ENCODE data around the gene BPIFB4.
A peak's percentile ranks its signal among the peaks of the same experiment; 100 is the strongest.

Gene BPIFB4

DNA sequence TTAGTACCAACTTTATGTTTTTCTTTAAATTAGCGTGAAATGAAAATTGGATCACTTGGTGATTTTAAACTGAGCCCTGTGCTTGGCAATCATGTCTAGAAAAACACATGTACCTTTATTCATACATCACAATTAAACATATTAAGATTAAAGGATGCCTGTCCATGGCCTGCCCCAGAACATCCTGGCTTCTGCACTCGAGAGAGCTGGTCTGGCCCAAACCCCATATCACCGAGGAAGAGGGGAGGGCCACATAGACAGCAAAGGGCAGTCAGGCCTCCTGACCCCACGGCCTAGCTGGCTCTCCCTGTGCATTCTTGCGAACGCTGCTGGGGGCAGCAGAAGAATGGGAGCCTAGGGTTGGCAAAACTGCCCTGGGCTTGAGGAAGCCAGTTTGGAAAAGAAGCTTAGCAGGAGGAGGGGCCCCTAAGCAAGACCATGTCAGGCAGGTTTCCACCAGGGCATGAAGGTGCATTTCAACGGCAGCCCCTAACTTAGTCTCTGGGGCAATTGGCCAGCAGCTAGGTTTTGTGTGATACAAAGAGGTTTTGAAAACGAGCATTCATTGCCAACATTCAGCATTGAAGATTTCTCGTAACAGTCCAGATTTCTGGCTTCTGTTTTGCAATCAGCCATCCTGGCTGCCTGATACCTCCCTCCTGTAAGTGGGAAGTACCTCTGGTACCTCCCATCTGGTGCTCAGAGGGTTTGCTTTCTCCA is 17.2 kb upstream of the BPIFB4 start:
- no peak for DNase-seq

DNA sequence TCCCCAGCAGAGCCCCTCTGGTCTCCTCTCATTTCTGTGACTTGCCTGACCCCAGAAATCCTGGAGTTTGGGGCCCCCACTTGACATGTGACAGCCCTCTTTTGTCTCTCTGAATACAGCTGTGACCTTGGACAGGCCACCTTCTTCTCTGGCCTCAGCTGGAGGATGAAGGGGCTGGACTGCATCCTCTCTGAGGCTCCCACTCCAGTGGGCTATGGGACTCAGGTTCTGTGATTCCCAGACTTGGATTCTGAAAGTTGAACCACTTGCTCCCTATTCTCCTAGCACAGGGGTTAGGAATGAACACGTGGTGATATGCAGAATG is 16.7 kb upstream of the BPIFB4 start:
- DNase-seq, result no peak

DNA sequence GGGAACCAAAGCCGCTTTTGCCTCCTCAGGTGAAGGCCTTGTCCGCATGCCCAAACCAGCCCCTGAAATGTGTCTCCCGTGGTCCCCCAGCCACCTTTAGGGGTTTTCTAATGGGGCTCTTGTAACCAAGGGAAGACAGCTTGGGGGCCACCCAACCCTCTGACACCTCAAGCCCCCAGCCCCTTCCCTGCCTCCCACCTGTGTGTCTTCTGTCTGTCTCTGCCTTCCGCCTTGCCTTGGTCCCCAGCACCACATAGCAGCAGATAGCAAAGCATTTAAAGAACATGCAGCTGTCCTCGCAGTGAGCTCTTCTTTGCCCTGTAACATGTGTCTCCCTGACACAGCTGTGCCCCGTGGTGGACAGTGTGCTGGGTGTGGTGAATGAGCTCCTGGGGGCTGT is 16.2 kb upstream of the BPIFB4 start:
- DNase-seq, result no peak

DNA sequence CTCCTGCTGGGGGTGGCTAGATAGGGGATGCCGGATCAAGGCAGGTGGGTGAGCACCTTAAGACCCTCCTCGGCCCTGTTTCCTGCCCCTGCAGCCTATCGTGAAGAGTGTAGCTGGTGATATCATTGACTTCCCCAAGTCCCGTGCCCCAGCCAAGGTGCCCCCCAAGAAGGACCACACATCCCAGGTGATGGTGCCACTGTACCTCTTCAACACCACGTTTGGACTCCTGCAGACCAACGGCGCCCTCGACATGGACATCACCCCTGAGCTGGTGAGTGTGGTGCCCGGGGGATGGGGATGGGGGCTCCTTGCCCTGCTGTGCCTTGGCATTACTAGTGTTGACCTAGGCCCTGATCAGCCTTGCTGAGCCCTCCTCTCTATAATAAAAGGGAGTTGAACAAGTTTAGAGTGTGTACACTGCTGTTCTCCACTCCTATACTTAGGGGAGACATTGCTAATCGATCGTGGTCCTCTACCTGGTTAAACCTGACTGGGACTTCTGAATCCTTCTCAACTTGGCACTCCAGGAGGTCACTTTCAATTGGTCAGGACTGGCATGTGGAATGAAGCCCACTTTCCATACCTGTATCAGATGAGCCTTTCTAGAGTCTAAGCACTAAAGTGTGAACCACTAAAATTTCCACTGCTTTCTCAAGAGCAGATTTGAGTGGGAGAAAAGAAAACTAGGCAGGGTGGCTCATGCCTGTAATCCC is 14.7 kb upstream of the BPIFB4 start:
- no peak for DNase-seq

DNA sequence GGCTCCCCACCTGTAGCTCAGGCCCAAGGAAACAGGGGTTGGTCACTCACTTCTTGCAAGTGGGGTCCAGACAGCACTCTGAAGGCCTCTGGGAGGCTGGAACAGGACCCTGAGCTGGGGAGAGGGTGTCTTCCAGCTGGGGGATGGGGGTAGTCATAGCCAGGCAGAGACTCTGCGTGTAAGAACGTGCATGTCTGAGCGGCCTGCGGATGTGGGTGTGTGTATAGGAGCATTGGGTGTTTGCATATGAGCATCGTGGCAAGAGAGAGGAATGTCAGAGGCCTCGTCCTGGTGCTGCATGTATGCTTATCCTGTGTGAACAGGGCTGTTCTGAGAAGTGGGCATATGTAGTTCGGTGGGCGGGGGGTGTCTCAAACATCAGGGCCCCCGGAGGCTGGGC is 13.7 kb upstream of the BPIFB4 start:
- DNase-seq, result no peak

DNA sequence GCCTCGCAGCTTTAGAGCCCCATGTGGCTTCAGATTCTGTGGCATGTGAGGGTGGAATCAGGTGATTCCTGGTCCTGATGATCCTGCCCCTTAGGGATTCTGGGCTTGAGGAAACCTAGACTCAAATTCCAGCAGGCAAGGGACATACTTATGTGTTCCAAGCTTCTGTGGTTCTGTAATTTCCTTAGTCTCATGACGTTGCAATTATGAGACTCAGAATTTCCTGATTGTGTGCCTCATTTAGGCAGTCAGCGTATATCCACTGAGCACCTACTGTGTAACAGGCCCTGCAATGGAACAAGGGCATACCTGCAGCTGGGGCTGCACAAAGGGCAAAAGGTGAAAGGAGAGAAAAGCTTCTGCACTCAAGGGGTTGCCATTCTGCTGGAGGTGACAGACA is 11.6 kb upstream of the BPIFB4 start:
- no peak for DNase-seq

DNA sequence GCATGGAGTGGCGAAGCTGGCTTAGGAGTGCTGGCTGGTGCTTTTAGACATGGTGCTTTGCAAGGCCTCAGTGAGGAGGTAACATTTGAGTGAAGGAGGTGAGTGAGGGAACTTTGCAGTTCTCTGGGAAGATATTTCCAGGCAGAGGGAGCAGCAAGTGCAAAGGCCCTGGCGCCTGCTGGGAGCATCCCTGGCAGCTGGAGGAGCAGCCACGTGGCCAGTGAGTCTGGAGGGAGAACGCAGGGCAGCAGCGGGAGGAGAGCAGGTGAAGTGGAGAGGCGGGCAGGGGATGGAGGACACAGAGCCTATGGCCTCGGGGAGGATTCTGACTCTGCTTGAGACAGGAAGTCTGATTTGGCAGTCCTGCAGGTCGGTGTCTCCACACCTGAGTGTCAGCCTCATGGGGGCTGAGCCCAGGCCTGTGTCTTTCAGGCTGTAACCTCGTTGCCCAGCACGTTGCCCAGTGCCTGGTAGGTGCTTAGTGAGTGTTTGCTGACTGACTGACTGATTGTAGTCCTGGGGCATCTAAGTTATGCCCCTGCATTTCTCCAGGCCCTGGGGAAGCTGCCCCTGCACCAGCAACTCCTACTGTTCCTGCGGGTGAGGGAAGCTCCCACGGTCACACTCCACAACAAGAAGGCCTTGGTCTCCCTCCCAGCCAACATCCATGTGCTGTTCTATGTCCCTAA is 11.0 kb upstream of the BPIFB4 start:
- no peak for DNase-seq

DNA sequence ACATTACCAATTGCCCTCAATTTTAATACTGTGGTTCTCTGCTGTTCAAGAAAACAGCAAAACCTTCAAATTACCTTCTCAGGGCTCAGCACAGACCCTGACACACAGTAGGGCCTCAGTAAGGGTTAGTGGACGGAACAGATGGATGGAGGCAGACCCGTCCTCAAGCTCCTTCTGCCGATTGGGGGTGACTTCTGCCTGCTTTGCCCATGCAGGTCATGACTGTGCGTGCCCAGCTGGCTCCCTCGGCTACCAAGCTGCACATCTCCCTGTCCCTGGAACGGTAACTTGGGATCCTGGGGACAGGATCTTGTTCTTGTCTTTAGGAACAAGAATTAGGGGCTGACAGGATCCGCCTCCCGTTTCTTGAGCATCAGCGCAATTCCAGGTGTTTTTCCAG is 9.8 kb upstream of the BPIFB4 start:
- DNase-seq, result no peak

DNA sequence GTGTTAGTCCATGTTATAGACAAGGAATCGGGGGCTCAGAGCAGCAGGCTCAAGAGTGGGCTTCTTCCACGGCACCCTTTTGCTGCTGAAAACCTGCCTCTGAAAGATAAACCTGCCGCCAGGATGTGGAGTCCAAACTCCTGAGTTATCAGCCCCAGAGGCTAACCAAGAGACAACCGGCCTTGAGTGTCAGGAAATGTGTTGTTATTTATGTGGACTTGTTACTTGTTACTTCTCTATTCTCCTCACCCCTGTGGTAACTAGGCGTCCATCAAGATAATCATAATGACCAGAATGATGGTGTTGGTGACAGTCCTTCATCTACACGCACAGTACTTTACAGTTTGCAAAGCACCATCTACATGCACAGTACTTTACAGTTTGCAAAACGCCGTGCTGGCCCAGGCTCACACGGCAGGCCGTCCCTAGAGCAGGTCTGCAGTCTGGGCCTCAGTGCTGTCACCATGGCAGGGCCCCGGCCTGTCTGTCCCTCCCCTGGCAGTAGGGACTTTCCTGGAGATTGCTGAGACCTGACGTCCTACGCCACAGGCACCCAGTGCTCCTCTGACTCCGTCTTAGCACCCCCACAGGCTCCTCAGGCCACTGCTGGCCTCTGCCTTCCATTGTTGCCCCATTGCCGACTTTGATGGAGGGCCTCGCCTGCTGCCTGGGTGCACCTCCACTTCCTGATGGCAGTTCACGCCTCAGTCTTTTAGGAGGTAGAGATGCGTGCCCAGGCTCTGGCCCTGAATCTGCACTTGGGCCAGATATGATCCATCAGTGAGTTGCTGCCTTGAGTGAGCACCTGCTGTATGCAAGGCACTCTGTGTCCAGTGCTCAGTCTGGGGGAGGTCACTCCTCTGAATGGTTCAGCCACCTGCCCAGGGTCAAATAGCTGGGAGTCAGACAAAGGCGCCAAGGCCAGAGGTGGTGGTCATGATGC is 9.1 kb upstream of the BPIFB4 start:
- DNase-seq, result no peak

DNA sequence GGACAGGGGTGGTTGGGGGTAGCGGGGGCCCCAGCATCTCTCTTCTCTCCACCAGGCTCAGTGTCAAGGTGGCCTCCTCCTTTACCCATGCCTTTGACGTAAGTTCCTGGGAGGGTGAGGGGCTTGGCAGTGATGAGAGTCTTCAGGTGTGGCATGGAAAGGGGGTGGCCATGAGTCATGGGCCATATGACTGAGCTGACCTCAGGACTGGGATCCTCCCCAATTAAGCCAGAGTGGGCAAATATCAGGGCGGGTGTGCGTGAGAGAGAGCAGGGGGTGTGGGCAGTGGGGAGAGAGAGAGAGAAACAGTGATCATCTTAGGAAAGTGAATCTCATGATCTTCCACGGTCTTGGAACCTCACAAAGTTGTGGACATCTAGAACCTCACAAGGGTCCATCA is 8.2 kb upstream of the BPIFB4 start:
- DNase-seq, result no peak

DNA sequence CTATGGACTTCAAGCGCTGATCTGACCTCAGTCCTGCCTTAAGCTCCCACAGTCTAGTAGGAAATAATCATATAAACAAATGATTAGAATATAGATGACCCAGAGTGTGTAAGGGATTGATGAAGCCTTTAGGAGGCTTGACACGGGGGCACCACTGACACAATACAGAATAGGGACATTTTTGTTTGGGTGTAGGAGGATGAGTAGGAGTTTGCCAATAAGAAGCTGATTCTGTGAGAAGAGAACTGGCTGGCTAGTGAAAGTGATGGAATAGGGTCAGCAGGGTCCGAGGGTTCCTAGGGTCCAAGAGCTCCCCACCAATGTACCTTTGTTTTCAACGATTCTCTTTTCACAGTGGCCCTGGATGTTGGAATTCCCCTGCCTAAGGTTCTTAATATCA is 7.1 kb upstream of the BPIFB4 start:
- no peak for DNase-seq

DNA sequence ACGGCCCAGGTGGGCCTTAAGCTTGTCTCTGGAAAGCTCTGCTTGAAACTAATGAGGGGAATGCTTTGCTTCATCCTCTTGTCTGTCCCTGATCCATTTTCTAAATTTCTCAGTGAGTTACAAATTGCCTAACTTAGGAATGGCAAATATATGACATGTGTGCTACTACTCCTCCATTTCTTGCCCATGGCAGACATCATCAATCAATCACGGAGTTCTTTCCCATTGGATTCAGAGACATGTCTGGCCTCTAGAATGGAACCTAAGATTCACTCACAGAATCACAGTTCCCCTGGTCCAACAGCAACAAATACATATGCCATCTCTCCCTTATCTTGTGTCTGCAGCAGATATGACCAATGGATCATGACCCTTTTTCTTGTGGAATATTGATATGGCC is 6.6 kb upstream of the BPIFB4 start:
- DNase-seq, result no peak

DNA sequence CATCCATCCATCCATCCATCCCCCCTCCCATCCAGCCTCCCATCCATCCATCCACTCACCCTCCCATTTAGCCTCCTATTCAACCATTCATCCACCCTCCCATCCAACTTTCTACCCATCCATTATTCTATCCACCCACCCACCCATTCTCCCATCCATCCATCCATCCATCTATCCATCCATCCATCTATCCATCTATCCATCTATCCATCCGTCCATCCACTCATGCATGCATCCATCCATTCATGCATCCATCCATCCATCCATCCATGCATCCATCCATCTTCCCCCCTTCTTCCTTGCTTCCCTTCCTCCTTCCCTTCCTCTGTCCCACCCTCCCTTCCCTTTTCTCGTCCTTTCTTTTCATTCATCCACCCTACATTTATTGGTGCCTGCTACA is 4.8 kb upstream of the BPIFB4 start:
- no peak for DNase-seq

DNA sequence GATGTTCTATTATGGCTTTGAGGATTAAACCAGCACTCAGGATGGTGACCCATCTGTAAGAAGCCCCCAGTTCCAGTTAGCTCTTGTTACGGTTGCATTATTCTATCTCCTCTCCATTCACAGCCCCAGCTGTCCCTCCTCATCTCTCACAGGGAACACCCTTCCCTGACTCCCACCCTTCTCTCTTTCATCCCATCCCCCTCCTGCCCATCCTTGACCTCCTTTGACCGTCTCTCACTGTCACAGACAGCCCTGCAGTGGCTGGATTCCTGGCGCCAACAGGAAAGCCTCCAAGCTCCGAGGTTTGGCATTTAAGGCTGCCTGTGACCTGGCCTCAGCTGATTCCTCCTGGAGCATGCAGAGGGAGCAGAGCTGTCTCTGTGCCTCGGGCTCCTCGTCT is 4.2 kb upstream of the BPIFB4 start:
- no peak for DNase-seq

DNA sequence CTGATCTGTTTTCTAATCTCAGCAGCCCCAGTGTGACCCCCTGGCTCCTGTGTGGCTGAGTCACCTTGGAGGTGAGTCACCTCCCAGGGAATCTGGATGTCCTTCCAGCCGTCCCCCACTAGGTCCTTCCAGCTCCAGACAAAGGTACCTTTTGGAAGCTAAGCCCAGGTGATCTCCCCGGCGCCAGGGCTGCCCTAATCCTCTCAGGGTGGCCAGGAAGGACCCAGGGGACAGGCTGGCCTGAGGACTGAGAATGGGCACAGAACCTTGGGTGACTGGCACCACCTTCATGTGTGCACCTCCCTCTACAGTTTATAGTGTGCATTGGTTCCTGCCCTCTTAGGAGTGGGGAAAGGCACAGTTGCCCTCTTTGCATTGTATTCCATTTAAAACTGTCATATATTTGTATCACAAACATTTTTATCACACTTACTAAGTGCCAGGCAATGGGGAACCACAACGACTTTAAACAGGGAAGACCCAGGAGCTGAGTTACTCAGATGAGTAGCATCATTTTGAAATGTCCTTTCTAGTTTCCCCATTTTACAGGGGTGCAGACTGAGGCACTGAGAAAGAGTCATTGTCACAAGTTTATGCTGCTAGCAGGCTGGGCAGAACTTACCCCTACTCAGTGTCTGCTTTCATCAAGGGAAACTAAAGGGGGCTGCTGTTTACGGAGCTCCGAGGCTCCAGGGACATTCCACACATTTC is 2.6 kb upstream of the BPIFB4 start:
- DNase-seq, result peak; percentile 8 to 44

DNA sequence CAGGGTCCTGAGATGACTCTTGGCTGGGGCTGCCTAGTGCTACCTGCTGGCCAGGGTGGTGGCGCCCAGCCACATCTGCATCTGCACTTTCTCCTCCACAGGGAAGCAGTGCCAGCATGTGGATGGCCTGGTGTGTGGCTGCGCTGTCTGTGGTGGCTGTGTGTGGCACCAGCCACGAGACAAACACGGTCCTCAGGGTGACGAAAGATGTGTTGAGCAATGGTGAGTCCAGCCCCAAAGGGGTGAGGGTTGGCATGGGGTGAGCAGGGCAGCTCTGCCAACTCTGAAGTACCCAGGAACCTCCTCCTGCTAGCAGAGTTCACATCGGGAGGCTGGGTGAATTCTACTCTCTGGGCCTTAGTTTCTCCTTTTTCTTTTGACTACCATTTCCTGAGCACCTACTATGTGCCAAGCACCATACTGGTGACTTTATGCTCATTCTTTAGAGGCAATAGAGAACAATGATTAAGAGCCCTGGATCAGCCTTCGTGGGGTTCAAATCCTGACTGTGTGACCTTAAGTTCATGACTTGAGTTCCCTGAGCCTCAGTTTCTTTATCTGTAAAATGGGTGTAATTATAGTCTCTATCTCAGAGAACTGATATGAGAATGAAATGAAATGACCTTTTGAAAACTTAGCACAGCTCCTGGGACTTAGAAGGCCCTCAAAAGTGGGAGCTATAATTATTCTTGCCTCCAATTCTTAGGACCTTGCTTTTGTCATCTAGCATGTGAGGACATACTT is 2.1 kb downstream of the BPIFB4 start:
- DNase-seq, result no peak

DNA sequence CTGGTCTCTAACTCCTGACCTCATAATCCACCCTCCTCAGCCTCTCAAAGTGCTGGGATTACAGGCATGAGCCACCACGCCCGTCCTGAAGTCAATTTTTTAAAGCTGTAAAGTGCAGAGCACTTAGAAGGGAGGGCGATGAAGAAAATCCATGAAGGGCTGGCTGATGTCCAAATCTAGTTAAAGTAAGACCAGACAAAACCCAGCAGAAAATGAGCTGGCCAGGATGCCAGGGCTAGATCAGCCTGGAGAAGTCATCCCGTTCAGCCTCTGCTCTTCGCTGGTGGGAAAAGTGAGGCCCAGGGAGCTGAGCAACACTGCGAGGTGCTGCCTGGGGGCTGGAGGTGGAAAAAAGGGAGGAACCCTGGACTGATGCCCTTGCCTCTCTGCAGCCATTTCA is 3.1 kb downstream of the BPIFB4 start:
- DNase-seq, result no peak

DNA sequence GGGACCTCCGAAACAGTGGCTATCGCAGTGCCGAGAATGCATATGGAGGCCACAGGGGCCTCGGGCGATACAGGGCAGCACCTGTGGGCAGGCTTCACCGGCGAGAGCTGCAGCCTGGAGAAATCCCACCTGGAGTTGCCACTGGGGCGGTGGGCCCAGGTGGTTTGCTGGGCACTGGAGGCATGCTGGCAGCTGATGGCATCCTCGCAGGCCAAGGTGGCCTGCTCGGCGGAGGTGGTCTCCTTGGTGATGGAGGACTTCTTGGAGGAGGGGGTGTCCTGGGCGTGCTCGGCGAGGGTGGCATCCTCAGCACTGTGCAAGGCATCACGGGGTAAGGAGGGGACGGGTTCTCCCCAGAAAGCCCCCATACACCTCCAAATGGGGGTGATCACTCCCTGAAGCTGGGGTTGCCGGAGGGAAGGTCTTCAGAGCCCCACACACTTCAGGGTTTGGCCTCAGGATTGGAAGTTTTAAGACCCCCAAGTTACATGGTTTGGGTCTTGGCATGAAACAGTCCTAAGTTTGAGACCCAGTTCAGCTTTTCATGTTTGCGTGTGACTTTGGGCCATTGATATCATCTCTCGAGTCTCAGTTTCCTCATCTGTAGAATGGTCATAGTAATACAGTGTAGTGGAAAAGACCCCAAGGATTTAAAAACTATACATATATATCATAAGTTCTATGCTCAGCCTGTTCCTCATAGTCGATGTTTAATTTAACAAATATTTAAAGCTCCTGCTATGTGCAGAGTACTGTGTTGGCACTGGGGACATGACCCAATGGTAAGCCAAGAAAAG is 4.3 kb downstream of the BPIFB4 start:
- DNase-seq, result no peak

DNA sequence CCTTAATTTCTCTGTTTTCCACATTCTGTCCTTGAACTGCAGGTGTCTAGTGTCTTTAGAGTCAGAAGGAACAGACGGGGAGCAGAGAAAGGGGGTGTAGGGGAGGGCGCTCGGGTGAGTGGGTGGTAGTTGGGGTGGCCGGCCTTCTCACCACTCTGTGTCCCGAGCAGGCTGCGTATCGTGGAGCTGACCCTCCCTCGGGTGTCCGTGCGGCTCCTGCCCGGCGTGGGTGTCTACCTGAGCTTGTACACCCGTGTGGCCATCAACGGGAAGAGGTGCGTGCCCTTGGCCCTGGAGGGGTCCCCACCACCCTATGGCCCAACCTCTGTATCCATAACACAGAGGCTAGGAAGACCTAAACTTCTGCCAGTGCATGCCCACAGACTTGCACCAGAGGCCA is 5.3 kb downstream of the BPIFB4 start:
- no peak for DNase-seq

DNA sequence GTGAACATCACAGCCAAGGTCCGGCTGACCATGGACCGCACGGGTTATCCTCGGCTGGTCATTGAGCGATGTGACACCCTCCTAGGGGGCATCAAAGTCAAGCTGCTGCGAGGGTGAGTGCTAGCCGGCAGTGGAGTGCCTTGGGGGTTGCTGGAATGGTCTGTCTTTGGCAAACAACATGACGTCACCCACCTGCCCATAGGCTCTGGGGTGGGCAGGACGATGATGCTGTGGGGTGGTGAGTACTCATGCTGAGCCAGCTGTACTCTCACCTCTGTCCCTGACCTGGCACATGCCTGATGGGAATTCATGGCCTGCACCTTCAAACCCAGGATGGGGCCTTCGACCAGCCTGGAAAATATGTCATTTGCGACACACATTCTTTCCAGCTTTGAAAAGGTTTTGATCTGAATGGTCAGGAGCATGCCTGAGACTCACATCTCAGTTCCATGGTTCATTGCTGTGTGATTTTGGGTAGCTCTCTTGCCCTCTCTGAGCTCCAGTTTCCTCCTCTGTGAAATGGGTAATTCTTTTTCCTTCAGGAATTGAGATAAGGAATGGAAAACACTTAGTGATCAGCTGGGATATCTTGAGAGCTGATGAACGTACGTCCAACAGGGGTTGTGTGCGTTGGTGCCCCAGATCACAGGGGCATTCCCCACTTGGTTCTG is 6.7 kb downstream of the BPIFB4 start:
- DNase-seq, result no peak

All from CD4-positive, alpha-beta T cell treated with Interferon alpha-2 for 1 hour (primary cell).